HepG2 (cell line): ENCODE results near the gene DNASE1L2. TPM values are rescaled to one million over a fixed set of nuclear protein-coding genes. Genes with fewer than 3 reads are reported as not detected.
A peak's percentile ranks its signal among the peaks of the same experiment; 100 is the strongest.

ENCODE experiments used
- CCDC6 ChIP-seq: sonication (generic); formaldehyde crosslinking; IDR thresholded peaks from 2 replicates; pipeline ENCODE4 v1.8.1; 2022; ENCODE audit warnings: mild to moderate bottlenecking, missing genetic modification reagents, moderate library complexity
- GATAD1 ChIP-seq: IDR thresholded peaks from 2 replicates; pipeline ENCODE4 v1.6.1; 2016; ENCODE audit warnings: missing genetic modification reagents, missing compliant biosample characterization
- HNF4G ChIP-seq, 2 experiments: sonication (generic) in 1 of 2; formaldehyde crosslinking in 1 of 2; IDR thresholded peaks; 2 replicates each; pipeline versions ENCODE4 v1.4.0 to v1.6.1; 2011 to 2020; ENCODE audit warnings: borderline replicate concordance in 2 of 2, low read depth in 2 of 2, mild to moderate bottlenecking in 2 of 2, low read length in 1 of 2, missing genetic modification reagents in 1 of 2, moderate library complexity in 1 of 2
- HNRNPUL1 ChIP-seq: fragments of 200-400 bp; formaldehyde crosslinking; IDR thresholded peaks from 2 replicates; pipeline ENCODE4 v1.6.1; 2017; ENCODE audit warnings: low read depth, mild to moderate bottlenecking, low read length, moderate library complexity
- PPARG ChIP-seq: conservative IDR thresholded peaks from 2 replicates; pipeline ENCODE4 v1.6.1; 2016; ENCODE audit warnings: missing biosample characterization, missing genetic modification reagents
- RXRA ChIP-seq: sonication (generic); formaldehyde crosslinking; IDR thresholded peaks from 2 replicates; pipeline ENCODE4 v1.5.1; 2020; ENCODE audit warnings: missing genetic modification reagents
- RXRB ChIP-seq: IDR thresholded peaks from 2 replicates; pipeline ENCODE4 v1.6.1; 2016; ENCODE audit warnings: borderline replicate concordance, missing genetic modification reagents, missing compliant biosample characterization
- SALL1 ChIP-seq: sonication (generic); formaldehyde crosslinking; IDR thresholded peaks from 2 replicates; pipeline ENCODE4 v1.8.0; 2022; ENCODE audit warnings: mild to moderate bottlenecking, missing genetic modification reagents
- TBL1XR1 ChIP-seq: fragments of 150-350 bp; IDR thresholded peaks from 2 replicates; pipeline ENCODE4 v1.6.1; 2014; ENCODE audit warnings: borderline replicate concordance, low read length; ENCODE audit not compliant: partially characterized antibody
- polyA plus RNA-seq, 8 experiments: library from polyadenylated mRNA; depleted of rRNA in 3 of 8; stranded (reverse) in 7 of 8; unstranded in 1 of 8; fragments of >200 nt; fragmentation: Illumina TruSeq in 4 of 8; extraction: Trizol in 4 of 8; gene quantifications; 2 replicates each; pipeline versions ENCODE4 v1.2.1 to v1.2.3, GENCODE V29; 2011 to 2016; ENCODE audit warnings: low read depth in 4 of 8, missing spikeins in 1 of 8, mixed read lengths in 1 of 8; ENCODE audit not compliant: insufficient read depth in 1 of 8
- total RNA-seq, 5 experiments: library from RNA; depleted of rRNA; stranded (reverse); fragments of >200 nt; fragmentation: Illumina TruSeq; extraction: Trizol; gene quantifications; 2 replicates each; pipeline ENCODE4 v1.2.3, GENCODE V29; 2016; ENCODE audit warnings: low read depth in 1 of 5
- TF ChIP-seq, protein P1 (sequence below): IDR thresholded peaks from 2 replicates; pipeline ENCODE4 v1.6.1; 2016; ENCODE audit warnings: mild to moderate bottlenecking
- TF ChIP-seq, protein P2 (sequence below), 2 experiments: sonication (generic) in 1 of 2; formaldehyde crosslinking in 1 of 2; IDR thresholded peaks; 2 replicates each; pipeline versions ENCODE4 v1.4.0 to v1.6.1; 2016 to 2020; ENCODE audit warnings: borderline replicate concordance in 1 of 2, low read depth in 1 of 2, mild to moderate bottlenecking in 1 of 2, missing genetic modification reagents in 1 of 2
- TF ChIP-seq, protein P3 (sequence below), 2 experiments: IDR thresholded peaks; 2 replicates each; pipeline ENCODE4 v1.6.1; 2011 to 2012; ENCODE audit warnings: low read length in 2 of 2, borderline replicate concordance in 1 of 2, low read depth in 1 of 2, mild to moderate bottlenecking in 1 of 2, moderate library complexity in 1 of 2
- TF ChIP-seq, protein P4 (sequence below): sonication (generic); formaldehyde crosslinking; conservative IDR thresholded peaks from 2 replicates; pipeline ENCODE4 v1.4.0; 2020; ENCODE audit warnings: mild to moderate bottlenecking, missing genetic modification reagents, moderate library complexity

DNASE1L2 gene
- total and polyA plus RNA-seq, 2 of the 13 experiments (the other 11 are each of a cell fraction or from before 2014, with no cell fraction given): 0.44 to 0.50 TPM

DNA sequence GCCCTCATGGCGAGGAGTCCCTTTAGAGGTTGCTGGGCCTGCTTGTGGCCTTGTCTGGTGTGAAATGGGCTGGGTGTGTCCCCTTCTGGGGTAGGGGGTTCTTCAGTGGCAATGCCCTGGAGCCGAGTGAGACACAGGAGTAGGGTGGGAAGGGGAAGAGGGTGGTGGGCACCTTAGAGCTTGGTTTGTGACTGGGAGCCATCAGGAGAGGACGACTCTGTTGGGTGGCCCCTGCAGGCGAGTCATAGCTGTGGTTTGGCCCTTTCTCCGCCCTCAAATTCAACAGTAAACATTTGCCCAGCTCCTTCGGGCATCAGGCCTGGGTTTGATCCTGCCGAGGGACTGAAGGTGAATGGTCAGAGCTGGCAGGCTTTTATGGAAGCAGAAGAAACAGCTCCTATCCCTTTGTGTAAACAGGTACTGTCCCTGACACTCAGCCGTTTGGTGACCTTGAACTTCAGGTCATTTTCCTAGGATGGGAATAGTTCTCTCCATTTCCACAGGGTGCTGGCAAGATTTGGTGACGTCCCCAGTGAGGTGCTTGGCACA lies 9.9 kb upstream of the DNASE1L2 start (continued):
- TF ChIP-seq, protein P1, sequence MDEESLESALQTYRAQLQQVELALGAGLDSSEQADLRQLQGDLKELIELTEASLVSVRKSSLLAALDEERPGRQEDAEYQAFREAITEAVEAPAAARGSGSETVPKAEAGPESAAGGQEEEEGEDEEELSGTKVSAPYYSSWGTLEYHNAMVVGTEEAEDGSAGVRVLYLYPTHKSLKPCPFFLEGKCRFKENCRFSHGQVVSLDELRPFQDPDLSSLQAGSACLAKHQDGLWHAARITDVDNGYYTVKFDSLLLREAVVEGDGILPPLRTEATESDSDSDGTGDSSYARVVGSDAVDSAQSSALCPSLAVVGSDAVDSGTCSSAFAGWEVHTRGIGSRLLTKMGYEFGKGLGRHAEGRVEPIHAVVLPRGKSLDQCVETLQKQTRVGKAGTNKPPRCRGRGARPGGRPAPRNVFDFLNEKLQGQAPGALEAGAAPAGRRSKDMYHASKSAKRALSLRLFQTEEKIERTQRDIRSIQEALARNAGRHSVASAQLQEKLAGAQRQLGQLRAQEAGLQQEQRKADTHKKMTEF (CRISPR knock-in tag): peak; percentile 76
- TF ChIP-seq GATAD1 (CRISPR knock-in tag) (peak; percentile 61), RXRB (CRISPR knock-in tag) (peak; percentile 88), HNF4G (IDR thresholded peaks at IDR 0.05; ENCODE audit: borderline replicate concordance, low read depth, low read length) (peak; percentile 25; the same call in 1 of the 2 replicates), HNF4G (CRISPR knock-in tag; IDR thresholded peaks at IDR 0.05; ENCODE audit: borderline replicate concordance, low read depth) (no peak), SALL1 (CRISPR knock-in tag) (peak; percentile 79), PPARG (CRISPR knock-in tag) (peak; percentile 66; the same call in 1 of the 2 replicates), HNRNPUL1 (no peak), TBL1XR1 (peak; percentile 50), RXRA (CRISPR knock-in tag) (peak; percentile 93), CCDC6 (CRISPR knock-in tag) (peak; percentile 20; the same call in 1 of the 2 replicates)
- TF ChIP-seq, protein P2, sequence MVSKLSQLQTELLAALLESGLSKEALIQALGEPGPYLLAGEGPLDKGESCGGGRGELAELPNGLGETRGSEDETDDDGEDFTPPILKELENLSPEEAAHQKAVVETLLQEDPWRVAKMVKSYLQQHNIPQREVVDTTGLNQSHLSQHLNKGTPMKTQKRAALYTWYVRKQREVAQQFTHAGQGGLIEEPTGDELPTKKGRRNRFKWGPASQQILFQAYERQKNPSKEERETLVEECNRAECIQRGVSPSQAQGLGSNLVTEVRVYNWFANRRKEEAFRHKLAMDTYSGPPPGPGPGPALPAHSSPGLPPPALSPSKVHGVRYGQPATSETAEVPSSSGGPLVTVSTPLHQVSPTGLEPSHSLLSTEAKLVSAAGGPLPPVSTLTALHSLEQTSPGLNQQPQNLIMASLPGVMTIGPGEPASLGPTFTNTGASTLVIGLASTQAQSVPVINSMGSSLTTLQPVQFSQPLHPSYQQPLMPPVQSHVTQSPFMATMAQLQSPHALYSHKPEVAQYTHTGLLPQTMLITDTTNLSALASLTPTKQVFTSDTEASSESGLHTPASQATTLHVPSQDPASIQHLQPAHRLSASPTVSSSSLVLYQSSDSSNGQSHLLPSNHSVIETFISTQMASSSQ (IDR thresholded peaks at IDR 0.05; ENCODE audit: low read depth): no peak
- TF ChIP-seq, protein P2 (CRISPR knock-in tag; IDR thresholded peaks at IDR 0.05; ENCODE audit: borderline replicate concordance): peak; percentile 35; the same call in 1 of the 2 replicates
- TF ChIP-seq, protein P3, sequence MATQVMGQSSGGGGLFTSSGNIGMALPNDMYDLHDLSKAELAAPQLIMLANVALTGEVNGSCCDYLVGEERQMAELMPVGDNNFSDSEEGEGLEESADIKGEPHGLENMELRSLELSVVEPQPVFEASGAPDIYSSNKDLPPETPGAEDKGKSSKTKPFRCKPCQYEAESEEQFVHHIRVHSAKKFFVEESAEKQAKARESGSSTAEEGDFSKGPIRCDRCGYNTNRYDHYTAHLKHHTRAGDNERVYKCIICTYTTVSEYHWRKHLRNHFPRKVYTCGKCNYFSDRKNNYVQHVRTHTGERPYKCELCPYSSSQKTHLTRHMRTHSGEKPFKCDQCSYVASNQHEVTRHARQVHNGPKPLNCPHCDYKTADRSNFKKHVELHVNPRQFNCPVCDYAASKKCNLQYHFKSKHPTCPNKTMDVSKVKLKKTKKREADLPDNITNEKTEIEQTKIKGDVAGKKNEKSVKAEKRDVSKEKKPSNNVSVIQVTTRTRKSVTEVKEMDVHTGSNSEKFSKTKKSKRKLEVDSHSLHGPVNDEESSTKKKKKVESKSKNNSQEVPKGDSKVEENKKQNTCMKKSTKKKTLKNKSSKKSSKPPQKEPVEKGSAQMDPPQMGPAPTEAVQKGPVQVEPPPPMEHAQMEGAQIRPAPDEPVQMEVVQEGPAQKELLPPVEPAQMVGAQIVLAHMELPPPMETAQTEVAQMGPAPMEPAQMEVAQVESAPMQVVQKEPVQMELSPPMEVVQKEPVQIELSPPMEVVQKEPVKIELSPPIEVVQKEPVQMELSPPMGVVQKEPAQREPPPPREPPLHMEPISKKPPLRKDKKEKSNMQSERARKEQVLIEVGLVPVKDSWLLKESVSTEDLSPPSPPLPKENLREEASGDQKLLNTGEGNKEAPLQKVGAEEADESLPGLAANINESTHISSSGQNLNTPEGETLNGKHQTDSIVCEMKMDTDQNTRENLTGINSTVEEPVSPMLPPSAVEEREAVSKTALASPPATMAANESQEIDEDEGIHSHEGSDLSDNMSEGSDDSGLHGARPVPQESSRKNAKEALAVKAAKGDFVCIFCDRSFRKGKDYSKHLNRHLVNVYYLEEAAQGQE (IDR thresholded peaks at IDR 0.05; ENCODE audit: borderline replicate concordance in 1 of 2, low read depth in 1 of 2, low read length in 2 of 2): 0 out of 4 replicates have a peak, but pooled peaks of 1 of the 2 experiments have one; percentile 22
- TF ChIP-seq, protein P4, sequence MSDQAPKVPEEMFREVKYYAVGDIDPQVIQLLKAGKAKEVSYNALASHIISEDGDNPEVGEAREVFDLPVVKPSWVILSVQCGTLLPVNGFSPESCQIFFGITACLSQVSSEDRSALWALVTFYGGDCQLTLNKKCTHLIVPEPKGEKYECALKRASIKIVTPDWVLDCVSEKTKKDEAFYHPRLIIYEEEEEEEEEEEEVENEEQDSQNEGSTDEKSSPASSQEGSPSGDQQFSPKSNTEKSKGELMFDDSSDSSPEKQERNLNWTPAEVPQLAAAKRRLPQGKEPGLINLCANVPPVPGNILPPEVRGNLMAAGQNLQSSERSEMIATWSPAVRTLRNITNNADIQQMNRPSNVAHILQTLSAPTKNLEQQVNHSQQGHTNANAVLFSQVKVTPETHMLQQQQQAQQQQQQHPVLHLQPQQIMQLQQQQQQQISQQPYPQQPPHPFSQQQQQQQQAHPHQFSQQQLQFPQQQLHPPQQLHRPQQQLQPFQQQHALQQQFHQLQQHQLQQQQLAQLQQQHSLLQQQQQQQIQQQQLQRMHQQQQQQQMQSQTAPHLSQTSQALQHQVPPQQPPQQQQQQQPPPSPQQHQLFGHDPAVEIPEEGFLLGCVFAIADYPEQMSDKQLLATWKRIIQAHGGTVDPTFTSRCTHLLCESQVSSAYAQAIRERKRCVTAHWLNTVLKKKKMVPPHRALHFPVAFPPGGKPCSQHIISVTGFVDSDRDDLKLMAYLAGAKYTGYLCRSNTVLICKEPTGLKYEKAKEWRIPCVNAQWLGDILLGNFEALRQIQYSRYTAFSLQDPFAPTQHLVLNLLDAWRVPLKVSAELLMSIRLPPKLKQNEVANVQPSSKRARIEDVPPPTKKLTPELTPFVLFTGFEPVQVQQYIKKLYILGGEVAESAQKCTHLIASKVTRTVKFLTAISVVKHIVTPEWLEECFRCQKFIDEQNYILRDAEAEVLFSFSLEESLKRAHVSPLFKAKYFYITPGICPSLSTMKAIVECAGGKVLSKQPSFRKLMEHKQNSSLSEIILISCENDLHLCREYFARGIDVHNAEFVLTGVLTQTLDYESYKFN: peak; percentile 72
